NCI-H128 (cell line): Measurements from ENCODE around the gene EID3.
A peak's percentile ranks its signal among the peaks of the same experiment; 100 is the strongest.
"Not testable (repeated sequence)": the region's sequence is repeated elsewhere in the genome, so short reads cannot be mapped to it uniquely, and the experiment has no call there.

Source experiments
- DNase-seq: peaks from one replicate; lab custom pipeline; 2025; ENCODE audit not compliant: unreplicated experiment; lab: John Stamatoyannopoulos, UW

The EID3 gene

DNA sequence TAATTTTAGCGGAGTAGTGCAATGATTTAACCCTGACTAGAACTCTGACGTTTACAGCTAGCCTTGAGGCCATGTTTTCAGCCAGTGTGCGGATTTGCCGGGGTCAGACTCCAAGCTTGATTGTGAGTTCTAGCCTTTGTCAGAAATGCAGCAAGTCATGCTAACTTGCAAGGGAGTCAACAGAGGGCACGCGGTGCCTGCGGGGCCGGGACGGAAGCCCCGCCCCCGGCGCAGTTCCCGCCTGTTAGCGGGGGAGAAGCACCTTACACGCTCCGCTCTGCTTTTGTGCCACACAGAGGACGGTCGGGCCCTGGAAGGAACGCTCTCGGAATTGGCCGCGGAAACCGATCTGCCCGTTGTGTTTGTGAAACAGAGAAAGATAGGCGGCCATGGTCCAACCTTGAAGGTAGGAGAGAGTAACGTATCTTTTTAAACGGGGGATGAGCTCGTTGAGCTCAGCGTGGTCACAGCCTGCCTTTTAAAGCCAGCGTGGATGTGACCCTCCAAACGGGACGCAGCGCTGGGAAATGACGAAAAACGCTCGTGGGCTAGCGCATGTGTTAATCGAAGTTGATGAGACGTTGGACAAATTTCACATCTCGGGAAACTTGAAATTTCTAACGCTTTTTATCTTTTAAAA is 14.8 kb upstream of the EID3 start:
- DNase-seq = peak; percentile 71

DNA sequence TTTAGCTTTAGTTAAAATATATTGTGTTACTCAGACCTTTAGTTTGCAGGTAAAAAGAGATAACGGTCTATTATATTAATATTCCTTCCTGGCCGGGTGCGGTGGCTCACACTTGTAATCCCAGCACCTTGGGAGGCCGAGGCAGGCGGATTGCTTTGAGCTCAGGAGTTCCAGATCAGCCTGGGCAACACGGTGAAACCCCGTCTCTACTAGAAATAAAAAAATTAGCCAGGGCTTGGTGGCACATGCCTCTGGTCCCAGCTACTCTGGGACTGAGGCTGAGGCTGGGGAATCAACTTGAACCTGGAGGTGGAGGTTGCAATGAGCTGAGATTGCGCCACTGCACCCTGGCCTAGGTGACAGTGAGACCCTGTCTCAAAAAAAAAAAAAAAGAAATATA is 13.2 kb upstream of the EID3 start:
- no peak for DNase-seq

DNA sequence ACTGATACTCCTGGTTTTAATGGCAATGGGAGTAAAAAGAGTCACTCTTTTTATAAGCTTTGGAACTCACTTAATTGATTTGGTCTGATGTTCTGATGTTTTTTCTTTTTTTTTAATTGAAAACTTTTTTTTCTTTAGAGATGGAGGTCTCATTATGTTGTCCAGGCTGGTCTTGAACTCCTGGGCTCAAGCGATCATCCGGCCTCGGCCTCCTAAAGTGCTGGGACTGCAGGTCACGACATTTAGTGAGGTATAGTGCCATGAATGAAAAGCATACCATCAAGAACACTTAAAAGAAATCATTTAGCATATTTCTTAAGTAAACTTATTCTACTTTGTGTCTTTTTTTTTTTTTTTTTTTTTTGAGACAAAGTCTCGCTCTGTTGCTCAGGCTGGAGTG is 12.7 kb upstream of the EID3 start:
- no peak for DNase-seq

DNA sequence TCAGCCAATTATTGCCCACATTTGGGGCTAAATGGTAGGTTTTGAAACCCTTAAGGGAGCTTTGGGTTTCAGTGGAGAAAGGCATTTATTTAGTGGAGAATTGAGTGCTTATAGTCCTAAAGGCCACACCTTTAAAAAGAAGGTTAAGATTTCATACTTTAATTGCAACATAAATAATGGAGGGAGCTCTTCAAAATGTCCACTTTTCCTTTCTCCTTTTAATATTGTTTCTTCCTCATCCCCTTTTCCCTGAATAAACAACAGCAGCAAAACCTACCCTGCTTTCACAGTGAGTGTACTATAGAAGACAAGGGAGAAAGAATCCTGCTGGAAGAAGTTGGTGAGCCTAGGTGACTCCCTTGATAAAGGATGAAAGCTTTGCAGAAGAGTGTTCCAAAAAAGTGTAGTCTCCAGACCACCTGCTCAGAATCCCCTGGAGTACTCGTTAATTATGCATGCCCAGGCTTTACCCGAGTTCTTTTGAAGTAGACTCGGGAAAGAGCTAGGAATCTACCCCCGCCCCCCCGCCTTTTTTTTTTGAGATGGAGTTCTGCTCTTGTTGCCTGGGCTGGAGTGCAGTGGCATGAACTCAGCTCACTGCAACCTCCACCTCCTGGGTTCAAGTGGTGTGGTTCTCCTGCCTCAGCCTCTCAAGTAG is 11.5 kb upstream of the EID3 start:
- no peak for DNase-seq

DNA sequence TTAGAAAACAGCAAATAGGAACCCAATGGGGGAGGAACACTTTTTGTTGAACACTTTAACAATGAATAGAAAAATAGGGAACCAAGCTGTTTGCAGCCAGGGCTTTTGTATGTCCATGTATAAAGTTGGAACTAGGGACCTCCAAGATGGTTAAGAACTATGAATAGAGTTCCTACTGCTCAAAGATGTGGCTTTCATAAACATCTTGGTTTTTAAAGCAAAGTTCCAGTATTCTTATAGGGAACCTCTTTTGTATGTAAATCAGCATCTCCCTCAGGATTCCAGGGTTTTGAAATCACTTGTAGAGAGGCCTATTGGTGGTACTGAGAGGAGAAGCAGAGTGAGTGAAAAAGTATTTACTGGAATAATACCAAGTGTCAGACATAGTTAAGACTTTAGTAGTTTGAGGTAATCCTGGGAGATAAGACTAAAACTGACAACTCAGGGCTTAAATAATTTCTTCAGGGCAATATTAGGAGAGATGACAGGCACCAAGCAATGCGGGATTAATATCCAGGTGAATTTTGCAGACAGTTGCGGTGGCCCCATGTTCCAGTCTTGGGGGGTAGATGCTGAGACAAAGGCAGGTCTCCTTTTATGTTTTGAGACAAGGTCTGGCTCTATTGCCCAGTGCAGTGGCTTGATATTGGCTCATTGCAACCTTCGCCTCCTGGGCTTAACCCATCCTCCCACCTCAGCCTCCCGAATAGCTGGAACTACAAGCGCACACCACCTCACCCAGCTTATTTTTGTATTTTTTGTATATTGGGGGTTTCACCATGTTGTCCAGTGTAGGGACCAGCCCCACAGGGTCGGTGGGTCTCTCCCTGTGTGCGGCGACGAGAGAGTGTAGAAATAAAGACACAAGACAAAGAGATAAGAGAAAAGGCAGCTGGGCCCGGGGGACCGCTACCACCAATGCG is 10.4 kb upstream of the EID3 start:
- DNase-seq = no peak

DNA sequence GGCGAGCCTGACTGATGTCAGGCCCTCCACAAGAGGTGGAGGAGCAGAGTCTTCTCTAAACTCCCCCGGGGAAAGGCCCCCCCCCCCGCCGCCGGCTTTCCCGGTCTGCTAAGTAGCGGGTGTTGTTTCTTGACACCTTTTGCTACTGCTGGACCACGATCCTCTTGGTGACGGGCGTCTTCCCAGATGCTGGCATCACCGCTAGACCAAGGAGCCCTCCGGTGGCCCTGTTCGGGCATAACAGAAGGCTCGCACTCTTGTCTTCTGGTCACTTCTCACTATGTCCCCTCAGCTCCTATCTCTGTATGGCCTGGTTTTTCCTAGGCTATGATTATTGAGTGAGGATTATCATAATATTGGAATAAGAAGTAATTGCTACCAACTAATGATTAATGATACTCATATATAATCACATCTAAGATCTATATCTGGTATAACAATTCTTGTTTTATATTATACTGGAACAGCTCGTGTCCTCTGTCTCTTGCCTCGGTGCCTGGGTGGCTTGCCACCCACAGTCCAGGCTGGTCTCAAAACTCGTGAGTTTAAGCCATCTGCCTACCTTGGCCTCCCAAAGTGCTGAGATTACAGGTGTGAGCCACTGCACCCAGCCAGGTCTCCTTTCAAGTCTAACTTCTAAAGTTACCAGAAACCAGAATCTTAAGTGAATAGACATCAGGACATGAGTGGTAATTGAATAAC is 9.2 kb upstream of the EID3 start:
- not testable (repeated sequence) for DNase-seq

DNA sequence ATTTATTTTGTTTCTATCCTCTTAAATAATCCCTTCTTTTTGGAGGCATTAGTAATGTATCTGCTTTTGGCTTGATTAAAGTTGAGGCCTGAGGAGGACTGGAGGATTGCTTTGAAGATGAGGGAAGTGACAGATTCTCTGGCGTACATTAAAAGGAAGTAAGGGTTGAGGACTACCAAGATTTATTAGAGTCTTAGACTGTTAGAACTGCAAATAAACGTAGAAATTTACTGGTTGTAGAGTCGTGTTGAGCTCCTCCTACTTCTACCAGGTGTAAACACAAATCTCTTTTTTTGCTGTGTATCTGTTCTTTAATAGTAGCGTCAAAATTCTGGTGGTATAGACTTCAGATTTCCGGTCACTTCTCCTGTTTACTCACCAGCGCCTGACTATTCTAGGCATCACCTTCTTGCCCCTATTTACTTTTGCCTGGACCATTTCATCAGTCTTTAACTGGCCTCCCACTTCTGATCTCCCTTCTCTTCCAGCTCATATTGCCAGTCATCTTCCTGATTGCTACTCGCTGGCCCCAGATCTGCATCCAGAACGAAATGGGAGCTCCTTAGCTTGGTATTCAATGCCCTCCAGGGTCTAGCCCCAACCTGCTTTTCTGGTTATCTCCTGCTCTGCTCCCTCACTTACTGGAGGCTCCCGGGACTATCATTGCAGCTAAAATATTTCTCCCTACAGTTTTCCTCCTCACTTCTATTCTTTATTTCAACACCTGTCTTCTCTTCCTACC is 8.4 kb upstream of the EID3 start:
- DNase-seq = no peak

DNA sequence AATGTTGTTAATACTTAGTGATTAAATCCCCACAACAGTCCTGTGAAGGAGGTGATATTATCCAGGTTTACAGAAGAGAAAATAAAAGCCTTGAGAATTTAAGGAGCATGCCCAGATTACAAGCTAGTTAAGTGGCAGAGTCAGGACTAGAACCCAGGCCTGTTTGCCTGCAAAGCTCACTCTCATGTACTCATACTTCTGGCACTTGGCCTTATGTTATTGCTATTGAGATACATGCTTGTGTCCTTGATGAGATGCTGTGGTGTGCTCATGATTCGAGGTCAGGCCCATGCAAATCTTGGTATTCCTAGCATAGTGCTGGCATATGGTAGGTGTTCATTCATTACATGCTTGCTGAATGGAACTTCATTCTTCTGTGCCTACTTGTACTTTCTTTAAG is 7.6 kb upstream of the EID3 start:
- no peak for DNase-seq

DNA sequence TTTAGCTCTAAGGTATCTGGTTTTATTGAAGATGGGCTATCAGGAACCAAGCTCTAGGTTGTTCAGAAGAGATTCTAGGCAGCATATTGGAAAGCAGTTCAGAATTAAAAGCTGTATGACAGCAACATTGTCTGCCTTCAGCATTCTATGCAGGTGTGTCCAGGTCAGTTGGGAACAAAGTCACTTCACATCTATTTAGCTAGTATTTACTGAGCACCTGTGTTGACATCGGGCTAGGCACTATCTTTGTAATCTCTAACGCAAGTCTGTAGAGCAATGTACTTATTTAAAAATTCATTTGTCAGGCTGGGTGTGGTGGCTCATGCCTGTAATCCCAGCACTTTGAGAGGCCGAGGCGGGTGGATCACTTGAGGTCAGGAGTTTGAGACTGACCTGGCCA is 6.8 kb upstream of the EID3 start:
- no peak for DNase-seq

DNA sequence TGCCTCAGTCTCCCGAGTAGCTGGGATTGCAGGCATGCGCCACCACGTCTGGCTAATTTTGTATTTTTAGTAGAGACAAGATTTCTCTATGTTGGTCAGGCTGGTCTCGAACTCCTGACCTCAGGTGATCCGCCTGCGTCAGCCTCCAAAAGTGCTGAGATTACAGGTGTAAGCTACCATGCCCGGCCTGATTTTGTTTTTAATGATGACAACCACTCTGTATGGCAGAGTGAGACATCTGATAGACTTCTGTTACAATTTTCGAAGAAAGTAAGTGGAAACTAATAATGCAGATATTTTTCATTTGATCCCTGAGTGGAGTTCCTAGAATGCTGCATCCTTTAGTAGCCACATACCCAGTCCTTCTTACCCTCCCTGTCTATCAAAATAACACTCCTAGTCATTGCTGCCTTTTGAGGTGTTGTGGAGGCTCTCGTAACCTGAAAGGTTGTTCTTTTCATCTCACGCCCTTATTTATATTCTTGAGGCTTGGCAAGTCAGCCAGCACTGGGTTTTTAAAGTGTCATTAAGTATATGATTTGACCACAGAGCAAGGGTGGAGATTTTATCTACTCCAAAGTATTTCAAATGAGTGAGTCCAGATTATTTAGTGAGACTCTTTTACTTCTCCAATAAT is 5.9 kb upstream of the EID3 start:
- DNase-seq = no peak

DNA sequence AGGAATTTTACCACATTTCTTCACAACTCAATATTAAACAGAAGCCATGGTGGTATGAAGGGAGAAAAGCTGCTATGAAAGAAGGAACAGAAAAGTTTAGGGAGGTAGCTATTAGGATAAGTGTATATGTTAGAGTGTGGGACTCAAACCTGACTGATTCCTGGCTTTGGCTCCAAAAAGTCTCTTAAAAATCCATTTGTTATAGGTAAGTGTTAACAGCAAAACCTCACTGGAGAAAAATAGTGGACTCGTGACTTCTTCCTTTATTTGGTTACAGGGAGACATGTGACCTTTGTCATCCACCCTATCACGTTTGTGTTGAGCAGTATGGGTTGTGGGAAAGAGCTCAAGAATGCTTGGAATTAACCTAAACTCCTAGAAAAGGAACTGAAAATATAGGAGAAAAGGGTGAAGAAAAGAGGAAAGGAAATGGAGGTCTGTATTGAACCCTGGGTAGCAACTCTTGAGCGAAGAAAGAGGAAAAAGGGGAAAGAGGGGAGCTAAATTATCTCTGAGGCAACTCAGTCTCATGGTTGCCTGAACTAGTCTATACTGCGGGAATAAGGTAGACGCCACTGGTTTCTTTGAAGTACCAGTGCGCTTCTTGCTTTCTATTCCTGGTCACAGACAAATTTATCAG is 3.6 kb upstream of the EID3 start:
- no peak for DNase-seq

DNA sequence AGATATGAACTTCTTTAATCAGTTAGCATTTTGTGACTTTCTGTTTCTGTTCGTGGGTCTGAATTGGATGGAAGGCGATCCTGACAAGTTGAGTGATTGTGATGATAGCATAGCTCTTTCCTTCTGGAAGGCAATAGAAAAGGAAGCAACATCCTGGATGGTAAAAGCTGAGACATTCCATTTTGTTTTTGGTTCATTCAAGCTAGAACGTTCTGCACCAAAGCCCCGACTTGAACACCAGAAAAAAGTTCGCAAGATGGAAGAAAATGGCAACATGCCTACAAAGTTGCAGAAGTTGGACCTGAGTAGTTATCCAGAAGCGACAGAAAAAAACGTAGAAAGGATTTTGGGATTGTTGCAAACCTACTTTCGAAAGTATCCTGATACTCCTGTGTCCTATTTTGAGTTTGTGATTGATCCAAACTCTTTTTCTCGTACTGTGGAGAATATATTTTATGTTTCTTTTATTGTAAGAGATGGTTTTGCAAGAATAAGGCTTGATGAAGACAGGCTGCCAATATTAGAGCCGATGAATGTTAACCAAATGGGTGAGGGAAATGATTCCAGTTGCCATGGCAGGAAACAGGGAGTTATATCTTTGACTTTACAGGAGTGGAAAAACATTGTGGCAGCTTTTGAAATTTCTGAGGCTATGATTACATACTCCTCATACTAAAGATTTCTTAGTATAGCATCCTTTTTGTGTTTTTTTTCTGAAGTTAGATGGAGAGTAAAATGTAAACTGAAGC is 896 bp downstream of the EID3 start:
- no peak for DNase-seq

DNA sequence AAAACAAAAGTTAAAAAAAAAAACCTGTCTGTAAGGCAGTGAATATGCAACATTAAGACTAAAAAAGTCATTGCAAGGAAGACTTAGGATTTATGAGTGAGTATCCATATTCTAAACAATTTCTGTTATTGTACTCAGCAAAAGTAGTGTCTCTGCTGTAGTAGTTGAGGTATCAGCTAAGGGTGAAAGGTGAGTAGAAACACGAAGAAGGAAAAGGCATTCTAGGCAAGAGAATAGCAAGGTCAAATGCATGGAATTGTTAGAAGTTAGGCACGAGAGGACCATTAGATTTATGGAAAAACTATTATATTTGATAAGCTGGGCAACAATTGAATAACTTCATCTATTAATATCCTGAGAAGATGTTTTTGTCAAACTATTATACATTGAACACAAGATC is 1.8 kb downstream of the EID3 start:
- DNase-seq = no peak

DNA sequence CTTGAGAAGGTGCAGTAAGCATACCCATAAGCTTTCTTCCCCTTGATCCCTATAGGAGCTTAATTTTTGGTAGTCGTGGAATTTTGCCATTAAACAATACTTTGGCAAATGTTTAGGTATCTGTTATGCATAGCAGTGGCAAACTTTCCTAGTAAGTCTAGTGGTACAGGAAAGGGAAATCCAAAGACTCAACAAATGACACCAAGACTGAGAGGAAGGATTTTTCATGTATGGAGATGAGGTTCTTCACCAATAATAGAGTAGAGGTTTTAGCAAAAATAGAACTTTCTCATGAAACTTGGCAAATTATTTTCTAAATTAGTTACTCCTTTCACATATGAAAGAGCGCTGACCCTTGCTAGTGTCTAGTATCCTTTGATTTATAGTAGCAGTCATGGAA is 2.8 kb downstream of the EID3 start:
- no peak for DNase-seq

DNA sequence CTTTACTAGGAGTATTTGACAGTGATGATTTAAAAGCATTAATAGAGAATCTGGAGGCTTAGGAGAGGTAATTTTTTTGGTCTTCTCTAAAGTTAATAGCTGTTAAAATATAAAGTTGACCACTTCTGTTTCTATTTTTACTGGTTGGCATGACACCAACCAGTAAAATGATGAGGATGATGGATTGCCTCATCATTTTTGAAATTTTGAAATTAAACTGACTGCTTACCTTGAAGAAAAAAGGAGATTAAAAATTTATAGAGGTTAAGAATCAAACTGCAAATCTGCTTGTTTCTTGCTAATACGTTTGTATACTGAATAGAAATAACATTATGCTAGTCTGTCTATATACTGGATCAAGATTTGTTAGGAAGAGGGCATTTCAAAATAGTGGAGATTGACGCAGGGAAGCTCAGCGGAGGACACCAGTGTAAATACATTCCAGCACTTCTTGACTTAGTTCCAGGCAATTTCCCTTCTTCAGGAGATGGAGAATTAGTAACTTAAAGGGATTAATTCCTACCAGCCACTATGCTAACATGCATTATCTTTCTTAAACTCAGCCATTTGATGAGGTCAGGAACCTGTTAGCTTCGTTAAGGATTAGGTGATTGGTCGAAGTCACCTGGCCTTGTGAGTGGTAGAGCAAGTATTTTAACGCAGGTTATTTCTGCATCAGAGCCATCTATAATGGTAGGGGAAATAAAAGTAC is 3.6 kb downstream of the EID3 start:
- no peak for DNase-seq

DNA sequence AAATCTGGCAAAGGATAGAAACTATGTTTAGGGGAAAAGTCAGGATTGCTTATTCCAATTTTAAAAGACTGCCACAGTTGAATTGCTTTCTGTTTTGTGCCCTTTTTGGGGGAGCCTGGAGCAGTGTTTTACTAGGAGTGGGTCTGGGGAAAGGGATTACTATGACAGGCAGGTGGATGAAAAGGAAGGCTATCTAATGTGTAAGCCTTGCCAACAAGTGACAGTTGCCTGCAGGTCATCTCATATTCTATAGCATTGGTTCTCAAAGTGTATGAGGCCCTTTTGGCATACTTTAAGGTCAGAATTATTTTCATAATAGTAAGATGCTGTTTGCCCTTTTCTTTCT is 4.1 kb downstream of the EID3 start:
- DNase-seq = no peak

DNA sequence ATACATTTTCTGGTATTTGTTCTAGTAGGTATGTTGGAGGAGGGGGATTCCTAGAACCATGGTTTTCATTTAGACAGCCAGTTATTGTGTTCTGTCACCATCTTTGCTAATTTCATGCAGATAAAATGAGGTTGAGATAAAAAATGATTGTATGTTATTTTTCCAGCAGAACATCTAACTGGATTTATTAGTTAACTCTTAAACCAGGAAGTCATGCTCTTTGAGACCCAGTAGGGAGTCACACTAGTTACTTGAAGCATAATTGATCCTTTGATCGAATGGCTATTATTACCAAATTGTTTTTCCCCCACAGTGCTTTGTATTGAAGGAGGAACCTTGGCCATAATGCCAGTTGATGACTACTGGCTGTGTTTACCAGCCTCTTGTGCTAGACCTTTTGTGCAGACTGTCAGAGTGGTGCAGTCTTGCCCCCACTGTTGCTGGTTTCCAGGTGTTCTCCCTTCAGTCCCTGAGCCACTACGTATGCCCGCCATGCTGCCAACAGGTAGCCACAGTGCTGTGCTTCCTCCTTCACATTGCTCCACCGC is 6.0 kb downstream of the EID3 start:
- no peak for DNase-seq
